Umbilical cord (tissue), 2 donors: ENCODE results near the gene TBX18. TPM values are rescaled to one million over a fixed set of nuclear protein-coding genes. Genes with fewer than 3 reads are reported as not detected.
A peak's percentile ranks its signal among the peaks of the same experiment; 100 is the strongest.

ENCODE experiments used
- DNase-seq: peaks from one replicate; pipeline ENCODE4 v3.0.0-alpha.2; 2015; ENCODE audit warnings: low spot score
- total RNA-seq: library from RNA; depleted of rRNA; stranded (reverse); fragments of >200 nt; gene quantifications from one replicate; pipeline ENCODE4 v1.2.3, GENCODE V29; 2014; ENCODE audit warnings: low replicate concordance; ENCODE audit not compliant: insufficient read depth

TBX18 gene
- total RNA-seq, 1 donor from 2014 or later = 43.6 TPM

DNA sequence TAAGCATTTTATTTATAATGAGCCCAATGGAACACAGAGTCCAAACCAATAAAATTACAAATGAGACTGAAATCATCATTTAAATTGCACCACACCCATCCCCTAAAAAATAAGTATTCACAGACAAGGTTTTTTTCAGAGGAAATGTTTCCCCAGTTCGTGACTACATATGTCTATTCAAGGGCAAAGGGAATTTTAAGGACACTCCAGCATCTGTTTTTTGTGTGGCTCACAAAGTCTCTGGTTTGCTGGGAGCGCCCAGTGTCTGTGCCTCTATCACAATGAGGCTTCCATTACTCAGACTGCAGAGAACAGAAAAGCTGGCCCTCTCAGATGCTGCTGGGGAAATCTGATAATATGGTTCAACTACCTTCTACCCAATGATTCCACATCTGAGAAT lies 16.0 kb downstream of the TBX18 start:
- DNase-seq = no peak

DNA sequence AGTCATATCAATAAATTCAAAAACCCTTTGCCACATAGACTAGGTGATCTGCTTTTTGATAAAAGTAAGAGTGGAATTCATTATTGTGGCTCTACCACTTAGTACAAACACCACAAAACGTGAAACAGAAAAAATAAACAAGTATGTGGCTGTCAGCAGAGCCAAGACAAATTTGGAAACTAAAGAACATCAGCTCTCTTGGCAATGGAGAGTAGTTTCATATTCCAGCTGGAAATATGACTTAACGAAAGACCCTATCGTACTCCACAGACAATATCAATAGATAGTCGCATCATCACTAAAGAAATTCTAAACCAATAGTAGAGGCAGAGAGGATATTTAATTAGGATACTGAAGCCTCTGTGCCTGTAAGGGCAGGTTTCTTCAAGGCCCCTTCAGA lies 20.8 kb downstream of the TBX18 start:
- no peak for DNase-seq

DNA sequence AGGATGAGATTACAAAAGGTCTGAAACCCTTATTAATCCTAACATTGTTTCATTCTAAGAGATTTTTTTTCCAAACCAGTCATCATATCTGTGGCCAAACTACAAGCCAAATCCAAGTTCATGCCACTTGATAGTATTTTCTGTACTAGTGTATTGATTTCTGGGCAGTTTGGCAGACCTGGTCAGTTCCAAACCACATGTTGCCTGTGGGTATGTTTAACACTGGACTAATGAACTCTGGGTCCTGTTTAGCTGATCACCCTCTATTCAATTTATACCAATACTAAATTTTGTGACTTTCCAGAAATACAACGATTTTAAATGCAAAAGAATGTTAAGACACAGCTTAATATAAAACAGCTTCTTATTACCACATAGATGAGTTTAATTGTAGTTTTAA lies 24.0 kb downstream of the TBX18 start:
- no peak for DNase-seq

DNA sequence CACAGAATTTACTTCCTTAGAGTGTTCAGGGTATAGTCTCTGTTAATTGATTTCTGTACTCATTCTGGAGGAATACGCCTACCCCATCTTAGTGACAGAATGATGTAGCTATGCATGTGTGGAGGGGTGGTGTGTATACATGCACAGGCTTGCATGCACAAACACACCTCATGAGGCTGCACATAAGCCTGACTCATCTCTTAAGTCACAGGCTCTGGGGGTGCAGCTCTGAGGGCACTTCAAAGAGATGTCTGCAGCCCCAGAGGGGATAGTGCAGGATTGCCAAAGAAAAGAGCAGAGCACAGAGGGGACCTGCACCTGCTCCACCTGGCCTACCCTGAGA lies 24.6 kb downstream of the TBX18 start:
- DNase-seq = no peak

DNA sequence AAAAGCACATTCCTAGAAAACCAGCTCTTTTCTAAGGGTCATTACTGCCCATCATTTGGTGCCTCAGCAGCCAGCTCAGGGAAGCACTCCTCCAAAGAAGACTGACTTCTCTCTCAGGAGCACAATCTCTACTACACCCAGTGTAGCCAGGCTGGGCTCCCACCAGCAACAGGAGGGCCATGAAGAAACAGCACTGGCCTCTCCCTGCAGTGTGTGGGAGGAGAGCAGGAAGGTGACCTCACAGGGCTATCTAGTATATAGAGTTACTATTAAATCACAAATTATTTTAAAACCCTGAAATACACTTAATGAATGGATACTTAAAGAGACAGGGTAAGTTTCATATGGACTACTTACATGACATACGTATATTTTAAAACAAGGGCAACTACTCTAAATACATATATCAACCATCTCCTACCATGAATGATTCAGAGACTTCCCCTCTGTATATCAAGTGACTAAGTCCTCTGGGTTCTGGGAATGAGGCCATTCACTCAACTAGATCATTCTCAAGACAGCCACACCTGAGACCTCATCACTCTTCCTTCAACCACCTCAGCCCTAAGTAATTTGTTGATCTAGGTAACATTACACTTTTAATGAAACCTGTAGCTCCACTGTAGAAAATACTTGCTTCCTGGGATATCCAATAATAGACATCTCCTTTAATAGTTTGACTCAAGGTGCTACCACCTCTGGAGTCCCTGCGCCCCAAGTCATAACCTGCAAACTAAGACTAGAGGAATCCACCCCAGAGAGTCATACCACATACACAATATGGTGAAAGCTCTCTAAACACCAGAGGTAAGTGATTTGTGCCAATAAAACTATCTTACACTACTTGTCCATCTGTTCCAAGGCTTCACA lies 25.2 kb downstream of the TBX18 start:
- DNase-seq = no peak

DNA sequence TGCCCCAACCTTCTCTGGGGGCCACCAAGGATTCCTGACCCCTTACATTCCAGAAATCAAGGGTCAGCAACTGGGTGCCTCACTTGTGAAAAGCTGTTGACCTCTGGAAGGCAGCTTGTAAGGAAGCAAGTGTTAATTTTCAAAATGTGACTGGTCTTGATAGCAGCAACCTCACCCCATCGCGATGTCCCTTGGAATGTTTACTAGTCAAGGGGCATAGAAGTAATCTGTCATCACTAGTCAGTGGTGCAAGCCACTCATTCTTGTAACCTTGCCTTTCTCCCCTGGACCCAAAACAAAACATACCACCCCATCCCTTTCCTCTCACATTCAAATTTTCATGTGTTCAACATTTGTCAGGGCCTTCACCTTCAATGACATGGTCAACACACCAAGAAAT lies 30.5 kb downstream of the TBX18 start:
- no peak for DNase-seq

DNA sequence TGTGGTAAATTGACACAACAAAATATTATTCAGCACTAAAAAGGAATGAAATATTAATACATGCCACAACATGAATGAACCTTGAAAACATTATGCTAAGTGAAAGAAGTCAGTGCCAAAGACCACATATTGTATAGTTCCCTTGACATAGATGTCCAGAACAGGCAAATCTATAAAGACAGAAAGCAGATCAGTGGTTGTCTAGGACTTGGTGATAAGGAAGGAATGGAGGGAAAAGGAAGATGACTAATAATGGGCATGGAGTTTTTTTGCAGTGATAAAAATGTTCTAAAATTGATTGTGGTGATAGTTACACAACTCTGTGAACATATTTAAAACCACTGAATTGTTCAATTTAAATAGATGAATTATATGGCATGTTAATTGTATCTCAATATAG lies 32.5 kb downstream of the TBX18 start:
- DNase-seq = peak; percentile 17

DNA sequence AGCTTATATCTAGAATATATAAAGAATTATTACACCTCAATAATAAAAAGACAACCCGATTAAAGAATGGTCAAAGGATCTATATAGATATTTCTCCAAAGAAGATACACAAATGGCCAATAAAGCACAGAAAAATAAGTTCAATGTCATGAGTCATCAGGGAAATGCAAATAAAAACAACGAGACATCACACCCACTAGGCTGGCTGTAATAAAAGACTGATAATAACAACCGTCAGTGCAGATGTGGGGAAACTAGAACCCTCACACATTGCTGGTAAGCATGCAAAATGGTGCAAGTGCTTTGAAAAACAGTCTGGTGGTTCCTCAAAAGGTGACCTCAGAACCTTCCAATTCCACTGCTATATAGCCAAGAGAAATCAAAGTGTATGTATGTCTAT lies 33.0 kb downstream of the TBX18 start:
- DNase-seq = no peak

DNA sequence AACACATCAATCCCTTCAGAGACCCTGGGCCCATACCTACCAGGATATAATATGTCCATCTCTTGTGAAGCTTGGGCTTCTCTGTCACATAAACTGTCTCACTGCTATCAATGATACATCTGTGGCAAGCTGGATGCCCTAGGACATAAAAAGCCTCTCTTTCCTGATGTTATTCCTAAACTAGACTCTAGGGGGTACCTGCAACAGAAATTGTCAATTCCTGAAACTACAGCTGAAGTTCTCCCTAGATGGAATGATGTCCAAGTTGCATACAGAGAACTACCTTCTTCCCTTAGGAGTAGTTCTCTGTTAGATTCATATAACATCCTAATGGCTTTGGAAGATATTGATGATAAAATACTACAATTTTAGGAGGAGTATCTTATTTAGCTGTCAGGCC lies 35.8 kb downstream of the TBX18 start:
- no peak for DNase-seq

DNA sequence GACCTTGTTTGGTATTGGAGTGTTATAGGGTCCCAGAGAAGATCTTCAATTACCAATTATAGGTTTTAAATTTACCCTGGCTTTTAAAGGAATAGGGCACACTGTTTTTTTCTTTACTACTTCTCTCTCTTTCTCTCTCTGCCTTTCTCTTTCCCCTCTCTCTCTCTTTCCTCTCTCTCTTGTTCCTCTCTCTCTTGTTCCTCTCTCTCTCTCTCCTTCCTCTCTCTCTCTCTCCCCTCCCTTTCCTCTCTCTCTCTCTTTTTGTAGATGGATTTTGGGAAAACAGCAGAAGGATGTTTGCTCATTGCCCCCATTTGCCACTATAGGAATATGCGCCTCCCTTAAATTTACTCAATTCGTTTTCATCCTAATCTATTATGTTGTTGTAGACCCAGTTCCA lies 45.2 kb downstream of the TBX18 start:
- no peak for DNase-seq

DNA sequence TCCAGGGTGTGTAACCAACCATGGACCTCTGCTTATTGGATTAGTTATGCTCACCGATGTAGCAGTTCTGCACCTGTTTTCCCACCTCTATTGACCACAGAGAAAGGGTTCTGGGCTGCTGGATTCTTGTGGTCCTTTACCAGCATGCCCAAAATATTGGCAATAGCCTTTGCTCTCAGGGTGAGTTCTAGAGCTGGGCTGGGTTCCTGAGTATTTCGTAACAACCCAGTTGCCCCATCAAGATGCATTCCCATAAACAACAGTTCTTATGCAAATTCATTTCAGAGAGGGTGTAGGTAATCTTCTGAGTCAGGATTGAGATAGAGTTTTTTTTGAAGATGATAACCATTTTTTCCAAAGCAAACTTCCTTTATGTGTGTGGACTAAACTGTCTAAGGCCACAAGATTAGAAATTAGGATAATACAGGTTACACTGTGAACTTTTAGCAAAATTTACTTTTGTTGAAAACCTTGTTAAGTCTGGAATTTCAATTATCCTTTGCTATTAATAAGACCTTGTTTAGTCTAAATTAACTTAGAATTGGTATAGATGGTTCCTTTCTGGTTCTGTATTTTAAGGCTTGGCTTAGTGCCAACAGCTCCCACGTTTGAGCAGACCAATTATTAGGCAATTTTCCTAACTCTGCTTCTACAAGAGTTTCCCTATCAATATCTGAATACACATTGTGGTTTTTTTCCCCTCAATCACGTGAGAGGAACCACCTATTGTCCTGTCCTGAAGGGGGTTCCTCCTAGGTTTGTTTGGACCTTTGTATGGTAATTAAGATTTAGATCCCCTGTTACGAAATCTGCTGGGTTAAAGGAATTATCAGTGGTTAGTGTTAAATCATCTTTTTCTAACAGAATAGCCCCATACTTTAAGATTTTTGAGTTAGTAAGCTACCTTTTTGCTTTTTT lies 46.1 kb downstream of the TBX18 start:
- DNase-seq = no peak

DNA sequence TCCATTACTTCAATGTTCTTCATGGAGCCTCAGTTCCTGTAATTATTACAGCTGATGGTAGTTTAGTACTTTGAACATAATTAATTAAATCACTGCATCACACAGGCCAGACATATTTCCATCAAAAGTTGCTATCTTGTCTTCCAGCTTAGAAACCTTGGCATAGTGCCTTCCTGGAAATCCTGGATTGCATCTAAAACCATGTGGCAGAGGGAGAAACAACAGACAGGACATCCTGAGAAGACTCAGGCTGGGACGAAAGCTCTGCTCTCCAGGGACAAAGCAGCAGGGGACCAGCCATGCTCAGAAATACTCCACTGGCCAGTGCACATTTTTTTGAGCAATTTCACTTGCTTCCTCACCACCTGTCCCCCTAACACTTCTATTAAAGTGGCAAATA lies 55.3 kb downstream of the TBX18 start:
- DNase-seq = peak; percentile 3

DNA sequence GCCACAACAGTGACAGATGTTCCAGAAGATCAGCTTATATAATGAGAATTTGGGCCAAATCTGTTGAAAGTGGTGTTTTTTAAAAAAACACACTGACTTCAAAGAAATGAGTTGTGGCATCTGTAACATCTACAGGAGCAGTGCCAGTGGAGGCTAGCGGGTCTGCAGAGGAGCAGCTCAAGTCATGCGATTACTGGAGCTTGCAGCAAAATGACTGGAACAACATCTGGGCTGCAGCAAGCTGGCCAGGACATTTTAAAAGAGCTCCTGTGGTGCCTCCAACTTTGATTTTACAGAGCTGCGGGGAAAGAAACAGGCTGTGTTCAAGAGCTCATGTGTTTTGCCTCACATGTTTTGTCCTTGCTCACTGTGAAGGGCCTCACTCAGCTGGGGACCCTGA lies 57.2 kb downstream of the TBX18 start:
- peak; percentile 13 for DNase-seq

DNA sequence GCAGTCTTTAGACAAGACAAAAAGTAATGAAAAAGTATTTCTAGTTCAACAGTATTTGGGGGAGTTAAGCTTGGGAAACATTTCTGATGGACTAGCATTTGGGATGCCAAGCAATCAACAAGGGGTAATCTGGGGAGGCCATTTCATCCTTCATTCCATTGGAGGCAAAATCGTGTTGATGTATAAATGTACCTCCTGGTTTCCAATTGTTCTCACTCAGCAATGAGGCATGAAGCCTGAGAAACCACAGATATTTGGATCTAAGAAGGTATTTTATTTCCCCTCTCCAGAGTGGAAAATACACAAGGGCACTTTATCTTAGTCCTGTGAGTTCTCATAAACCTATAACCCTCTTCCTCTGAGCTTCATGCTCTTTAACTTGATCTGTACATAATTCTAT lies 68.2 kb downstream of the TBX18 start:
- no peak for DNase-seq

DNA sequence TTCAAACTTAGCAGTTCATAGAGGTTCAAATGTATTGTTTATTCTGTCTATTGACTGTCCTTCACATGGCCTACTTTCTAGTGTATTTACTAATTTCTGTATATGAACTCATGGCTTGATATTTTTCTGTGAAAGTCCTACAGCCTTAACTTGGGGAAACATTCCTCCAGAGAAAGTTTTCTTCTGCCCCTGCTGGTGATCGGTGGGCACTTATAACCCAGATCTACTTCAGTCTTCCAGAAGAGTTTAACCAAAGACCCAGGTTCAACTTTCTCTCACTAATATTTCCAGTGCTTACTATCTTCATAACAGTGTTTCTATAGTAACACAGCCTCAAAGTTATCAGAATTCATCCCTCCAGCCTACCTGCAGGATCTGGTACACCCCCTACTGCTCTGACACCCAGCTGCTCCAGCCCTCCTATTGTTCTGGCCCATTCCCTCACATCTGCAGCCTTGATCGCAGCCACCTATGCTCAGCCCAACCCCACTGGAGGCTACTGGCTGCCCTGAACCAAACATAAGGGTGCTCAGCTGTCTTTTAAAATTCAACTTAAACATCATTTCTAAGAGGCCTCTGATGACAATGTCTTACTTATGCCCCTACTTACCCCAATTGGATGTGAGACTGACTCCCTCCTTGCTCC lies 72.3 kb downstream of the TBX18 start:
- DNase-seq = no peak

DNA sequence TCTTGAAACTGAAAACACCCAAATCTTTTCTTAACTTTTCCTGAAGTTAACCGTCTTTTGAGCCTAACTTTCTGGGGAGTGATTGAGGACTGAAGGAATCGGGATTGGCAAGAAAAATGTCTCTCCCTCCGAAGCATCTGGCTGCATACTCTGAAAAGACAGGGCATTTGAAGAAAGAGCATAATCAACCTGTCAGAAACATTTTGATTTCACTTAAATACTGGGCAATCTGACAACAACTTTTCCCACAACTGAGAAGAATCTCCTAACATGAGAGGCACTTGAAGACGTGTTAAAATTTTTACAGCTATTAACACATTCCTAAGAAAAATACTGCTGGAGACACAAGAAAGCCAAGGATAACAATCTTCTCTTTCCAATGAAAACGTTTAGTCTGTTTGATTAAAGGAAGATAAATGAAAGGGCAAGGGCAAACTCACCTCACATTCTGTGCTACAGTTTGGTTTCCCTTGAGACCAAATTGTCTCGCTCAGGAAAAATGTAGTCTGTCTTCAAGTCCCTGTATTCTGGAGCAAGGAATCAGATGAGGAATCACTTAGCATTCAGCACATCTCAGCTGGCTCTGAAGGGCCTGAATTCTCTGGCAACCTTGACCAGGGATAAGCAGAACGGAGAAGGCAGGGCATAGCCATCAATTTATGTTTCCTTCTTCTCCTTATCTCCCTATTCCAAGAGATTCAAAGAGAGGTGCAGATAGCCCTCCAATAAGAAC lies 76.1 kb downstream of the TBX18 start:
- peak; percentile 13 for DNase-seq

DNA sequence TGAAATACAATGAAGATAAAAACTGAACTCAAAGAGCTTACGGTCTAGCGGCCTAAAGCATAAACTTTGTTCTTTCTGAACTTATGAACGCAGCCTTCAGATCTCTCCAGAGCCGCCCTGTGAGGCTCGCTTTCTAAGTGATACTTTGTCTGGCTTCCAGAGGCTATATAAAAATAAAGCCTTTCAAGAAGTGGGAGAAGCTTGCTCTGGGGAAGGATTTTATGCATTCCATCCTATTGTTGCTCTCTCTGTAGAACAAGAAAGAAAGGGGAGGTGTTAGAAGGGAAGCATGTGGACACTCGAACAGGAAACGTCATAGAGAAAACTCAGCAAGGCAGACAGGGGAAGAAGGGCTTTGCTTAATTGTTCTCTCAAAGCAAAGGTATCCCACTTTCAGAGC lies 77.0 kb downstream of the TBX18 start:
- peak; percentile 58 for DNase-seq

DNA sequence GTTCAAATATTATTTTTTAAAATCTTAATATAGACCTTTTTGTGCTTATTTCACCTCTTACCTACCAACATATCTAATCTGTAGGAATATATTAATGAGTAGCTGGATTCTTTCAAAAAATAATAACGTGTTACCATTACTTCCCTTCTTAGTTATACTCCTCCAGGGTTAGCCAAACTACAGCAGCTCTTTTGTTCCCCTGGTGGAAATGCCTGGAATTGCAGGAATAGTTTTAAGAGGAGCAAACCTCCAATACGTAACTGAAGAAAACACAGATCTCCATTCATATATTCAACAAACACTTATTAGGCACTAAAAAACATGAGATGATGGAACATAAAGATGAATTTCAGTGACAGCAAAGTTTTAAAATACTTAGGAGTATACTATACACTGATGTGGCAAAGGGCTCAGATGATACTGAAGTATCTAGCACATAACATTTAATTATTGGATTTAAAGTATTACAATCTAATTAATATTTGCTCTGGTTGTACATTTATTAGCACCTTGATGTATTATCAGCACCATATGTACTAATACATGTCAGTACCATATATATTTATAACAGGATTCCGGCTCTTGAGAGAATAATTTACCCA lies 78.3 kb downstream of the TBX18 start:
- DNase-seq = no peak

DNA sequence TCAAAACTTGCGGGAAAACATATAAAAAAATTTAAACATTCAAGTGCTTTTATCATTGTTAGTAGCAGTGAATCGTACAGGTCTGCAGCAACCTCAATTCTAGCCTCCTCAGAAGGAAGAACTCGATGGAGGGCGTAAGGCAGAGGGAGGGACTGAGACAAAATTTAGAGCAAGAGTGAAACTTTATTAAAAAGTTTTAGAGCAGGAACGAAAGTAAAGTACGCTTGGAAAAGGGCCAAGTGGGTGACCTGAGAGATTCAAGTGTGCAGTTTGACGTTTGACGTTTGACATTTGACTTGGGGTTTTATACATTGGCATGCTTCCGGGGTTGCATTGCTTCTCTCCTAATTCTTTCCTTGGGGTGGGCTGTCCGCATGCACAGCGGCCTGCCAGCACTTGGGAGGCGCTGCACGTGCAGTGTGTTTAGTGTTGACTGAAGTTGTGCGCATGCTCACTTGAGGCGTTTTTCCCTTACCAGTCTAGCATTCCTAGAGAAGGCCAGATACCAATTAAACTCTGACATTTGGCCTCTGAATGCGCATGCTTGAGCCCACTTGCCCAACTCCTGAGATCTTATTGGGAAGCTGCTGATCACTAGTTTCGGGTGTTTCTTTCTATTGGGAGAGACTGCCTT lies 82.6 kb downstream of the TBX18 start:
- no peak for DNase-seq

DNA sequence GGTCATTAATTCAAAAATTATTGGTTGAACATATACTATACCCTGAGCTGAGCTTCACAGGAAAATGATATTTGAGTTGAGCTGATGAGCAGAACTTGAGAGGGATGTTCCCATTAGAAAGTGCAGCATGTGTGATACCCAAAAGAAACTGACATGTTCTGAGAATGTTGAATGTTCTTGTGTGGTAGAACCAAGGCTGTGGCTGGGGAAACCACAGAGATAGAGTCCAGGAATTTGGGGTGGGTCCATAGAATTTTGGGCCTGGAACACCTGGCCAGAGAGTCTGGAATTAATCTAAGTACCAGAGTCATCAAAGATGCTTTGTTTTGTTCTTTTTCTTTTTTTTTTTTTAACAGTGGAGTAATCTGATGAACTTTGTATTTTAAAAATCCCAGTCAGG lies 88.7 kb downstream of the TBX18 start:
- no peak for DNase-seq

DNA sequence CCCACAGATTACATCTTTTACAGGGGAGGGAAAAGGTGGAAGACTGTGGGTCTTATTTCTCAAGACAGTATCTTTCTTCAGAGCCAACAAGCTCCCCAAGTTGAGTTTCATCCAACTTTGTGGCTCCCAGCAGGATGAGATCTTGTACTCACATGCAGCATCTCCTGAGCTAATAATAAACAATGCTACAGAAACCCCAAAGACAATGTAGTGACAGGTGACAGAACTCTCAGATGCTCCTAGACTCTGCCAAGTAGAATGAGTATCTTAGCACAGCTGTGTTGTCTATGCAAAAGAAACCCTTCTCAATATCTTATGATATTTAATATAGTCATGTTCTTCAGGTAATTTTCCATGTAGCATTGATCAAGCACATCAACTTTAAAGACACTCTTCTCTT lies 90.0 kb downstream of the TBX18 start:
- no peak for DNase-seq
